SU-DHL-6 (cell line): ENCODE data around the gene MBOAT7.
"Not testable (repeated sequence)": the region's sequence is repeated elsewhere in the genome, so short reads cannot be mapped to it uniquely, and the experiment has no call there.

Experiments
- EZH2phosphoT487 ChIP-seq: fragments of 200-600 bp; sonication (generic), shearing (Covaris generic); conservative IDR thresholded peaks from 2 replicates; pipeline ENCODE4 v1.6.1; 2018; ENCODE audit warnings: mild to moderate bottlenecking, antibody characterized with exemption, low read length, moderate library complexity, mixed read lengths
- TF ChIP-seq, protein P1 (sequence below): fragments of 200-600 bp; sonication (generic); IDR thresholded peaks from one replicate; pipeline ENCODE4 v1.5.1; 2017; ENCODE audit warnings: antibody characterized with exemption, mild to moderate bottlenecking, low read length, moderate library complexity; ENCODE audit not compliant: insufficient read depth, poor library complexity, severe bottlenecking

DNA sequence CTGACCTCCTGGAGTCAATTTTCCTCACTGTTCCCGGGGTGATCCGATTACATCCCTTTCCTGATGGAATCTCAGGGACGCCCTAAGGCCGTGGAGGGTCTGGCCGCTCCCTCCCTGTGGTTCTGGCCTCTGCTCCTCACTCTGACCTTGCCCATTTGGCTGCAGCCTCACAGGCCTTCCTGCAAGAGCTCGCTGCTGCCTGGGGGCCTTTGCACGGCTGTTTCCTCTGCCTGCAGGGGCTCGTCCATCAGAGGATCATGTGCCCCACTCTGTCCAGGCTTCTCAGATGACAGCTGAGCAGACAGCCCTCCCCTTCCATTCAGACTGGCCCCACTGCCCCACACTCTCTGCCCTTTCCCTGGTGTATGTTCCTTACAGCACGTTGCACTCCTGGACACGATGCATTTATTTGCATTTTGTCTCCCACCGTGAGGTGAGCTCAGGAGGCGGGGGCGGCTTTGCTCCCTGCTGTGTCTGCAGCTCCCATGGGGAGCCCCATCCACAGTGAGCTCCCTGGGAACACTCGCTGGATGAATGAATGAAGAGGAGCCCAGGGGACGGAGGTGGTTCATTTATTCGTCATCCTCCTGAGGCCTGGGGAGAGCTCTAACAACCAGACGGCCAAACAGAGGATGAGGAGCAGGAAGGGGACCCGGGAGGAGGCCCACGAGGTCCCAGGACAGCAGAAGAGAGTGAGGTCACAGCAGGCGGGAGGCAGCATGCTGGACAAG, 28.3 kb upstream of the MBOAT7 start:
- TF ChIP-seq, protein P1, sequence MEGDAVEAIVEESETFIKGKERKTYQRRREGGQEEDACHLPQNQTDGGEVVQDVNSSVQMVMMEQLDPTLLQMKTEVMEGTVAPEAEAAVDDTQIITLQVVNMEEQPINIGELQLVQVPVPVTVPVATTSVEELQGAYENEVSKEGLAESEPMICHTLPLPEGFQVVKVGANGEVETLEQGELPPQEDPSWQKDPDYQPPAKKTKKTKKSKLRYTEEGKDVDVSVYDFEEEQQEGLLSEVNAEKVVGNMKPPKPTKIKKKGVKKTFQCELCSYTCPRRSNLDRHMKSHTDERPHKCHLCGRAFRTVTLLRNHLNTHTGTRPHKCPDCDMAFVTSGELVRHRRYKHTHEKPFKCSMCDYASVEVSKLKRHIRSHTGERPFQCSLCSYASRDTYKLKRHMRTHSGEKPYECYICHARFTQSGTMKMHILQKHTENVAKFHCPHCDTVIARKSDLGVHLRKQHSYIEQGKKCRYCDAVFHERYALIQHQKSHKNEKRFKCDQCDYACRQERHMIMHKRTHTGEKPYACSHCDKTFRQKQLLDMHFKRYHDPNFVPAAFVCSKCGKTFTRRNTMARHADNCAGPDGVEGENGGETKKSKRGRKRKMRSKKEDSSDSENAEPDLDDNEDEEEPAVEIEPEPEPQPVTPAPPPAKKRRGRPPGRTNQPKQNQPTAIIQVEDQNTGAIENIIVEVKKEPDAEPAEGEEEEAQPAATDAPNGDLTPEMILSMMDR = not testable (repeated sequence)
- TF ChIP-seq EZH2phosphoT487 = not testable (repeated sequence)
